HG03045 (cell line): ENCODE results near the gene INF2.

ENCODE experiments used
- ATAC-seq: cut with Tn5 transposase; IDR thresholded peaks from one replicate; pipeline ENCODE4 v1.9.1; 2021; ENCODE audit warnings: mild to moderate bottlenecking, moderate library complexity; ENCODE audit not compliant: unreplicated experiment

The INF2 gene

DNA sequence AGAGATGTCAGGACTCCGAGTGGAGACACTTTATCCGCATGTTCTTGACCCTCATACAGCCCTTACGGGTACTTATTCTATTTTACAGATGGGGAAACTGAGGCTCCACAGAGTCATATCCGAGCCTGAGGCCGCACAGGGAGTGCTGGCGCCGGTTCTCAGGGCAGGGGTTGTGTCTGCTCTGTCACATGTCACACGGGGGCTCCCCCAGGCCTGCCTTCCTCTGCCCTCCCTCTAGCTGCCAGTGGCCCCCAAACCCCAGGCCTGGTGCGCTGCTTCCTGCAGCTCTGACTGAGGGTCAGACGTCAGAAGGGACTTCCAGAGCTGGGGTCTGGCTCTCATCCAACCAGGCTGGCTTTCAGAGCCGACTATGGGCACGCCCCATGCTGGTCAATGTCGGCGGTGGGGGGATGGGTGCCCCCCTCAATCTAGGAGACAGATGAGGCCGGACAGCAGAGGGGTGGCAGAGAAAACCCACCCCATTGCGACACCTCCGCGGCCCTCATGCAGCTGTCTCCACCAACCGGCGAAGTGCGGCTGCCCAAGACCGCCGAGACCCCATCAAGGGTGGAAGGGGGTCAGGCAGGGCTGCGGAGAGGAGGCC is 811 bp upstream of the INF2 start:
- ATAC-seq = no peak

DNA sequence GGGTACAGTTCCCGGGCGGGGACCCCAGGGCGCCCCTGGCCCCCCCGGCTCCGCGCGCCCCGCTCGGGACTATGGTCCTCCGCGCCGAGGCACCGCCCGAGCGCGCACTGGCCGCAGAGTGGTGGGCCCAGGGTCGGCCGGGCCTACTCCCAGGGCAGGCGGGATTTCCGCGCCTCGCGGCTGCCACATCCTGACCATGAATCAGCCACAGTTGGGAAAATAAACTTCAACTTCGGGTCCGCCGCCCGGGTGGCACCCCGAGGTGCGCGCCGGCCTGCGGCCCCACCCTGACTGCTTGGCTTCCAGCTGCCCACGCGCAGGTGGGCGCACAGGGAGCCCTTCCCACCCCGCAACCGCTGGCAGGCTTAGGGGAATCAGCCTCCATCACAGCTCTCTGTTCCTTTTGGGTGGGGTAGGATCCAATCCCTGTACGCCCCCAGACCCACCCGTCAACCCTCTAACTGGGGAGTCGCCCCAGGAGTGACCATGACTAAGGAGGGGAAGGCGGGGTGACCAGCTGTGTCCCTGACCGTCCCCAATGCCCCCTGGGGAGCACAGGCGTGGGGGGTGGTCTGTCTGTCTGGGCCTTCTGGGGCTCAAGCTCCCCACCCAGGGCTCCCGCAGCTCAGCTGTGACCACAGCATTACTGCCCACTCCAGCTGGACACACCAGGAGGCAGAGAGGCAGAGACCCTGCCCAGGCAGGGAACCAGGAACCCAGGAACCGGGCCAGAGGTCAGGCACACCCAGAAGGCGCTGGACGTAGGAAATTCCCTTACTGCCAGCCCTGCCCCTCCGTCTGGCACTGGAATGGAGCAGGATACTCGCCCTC is 678 bp downstream of the INF2 start:
- ATAC-seq = peak; percentile 22

GRCh38 chr14:104690861-104691455 is 1.5 kb downstream of the INF2 start:
- no peak for ATAC-seq

- no peak for ATAC-seq
Measured at GRCh38 chr14:104691546-104692260, 2.3 kb downstream of the INF2 start.

- ATAC-seq = no peak
Measured at GRCh38 chr14:104692261-104692938, 3.0 kb downstream of the INF2 start.

DNA sequence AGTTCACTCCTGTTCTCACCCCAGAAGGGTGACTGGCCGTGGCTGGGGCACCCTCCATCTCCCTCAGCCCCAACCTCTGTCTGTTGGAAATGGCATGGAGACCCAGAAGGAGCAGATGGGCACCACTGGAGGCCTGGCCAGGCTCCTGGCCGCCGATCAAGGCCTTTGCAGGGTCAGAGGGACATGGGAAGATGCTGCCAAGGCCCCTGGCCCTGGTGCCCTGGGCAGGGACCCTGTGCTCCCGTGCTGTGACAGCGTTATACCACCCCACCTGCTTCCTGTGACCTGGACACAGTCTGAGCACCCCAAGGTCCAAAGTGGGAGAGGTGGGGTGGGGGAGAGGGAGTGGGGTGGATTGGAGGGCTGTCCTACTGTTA is 3.5 kb downstream of the INF2 start:
- no peak for ATAC-seq

- no peak for ATAC-seq
Measured at GRCh38 chr14:104693482-104694431, 4.3 kb downstream of the INF2 start.

- ATAC-seq = no peak
Measured at GRCh38 chr14:104694475-104694950, 5.1 kb downstream of the INF2 start.

- ATAC-seq = no peak
Measured at GRCh38 chr14:104694991-104695659, 5.7 kb downstream of the INF2 start.

GRCh38 chr14:104695660-104696000 is 6.2 kb downstream of the INF2 start:
- ATAC-seq = no peak

DNA sequence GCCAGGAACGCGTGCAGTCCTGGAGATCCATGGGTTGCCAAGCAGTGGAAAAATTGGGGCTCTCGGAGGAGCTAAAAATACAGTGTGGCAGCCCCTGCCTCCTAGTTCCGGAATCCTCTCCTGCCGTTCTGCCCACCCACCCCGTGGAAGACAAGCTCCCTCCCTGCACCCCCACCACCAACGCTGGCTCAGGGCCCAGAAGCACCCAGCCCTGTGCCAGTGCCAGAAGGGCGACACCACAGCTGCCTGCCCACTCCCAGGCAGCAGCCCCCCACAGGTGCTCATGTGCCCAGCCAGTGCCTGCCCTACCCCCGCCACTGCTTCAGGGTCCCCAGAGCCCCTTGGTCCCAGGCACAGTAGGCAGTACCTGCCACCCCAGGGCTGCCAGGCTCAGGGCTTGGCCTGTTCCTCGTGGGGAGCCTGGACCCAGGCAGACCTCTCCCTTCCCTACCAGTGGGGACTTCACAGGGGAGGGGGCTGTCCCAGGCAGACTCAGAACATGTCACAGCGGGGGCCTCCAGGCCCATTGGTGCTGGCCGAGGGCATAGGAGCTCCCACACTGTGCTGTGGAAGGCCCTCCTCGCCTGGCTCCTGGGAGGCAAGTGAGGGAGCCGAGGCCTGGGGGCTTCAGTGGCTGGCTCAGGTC is 7.4 kb downstream of the INF2 start:
- no peak for ATAC-seq

DNA sequence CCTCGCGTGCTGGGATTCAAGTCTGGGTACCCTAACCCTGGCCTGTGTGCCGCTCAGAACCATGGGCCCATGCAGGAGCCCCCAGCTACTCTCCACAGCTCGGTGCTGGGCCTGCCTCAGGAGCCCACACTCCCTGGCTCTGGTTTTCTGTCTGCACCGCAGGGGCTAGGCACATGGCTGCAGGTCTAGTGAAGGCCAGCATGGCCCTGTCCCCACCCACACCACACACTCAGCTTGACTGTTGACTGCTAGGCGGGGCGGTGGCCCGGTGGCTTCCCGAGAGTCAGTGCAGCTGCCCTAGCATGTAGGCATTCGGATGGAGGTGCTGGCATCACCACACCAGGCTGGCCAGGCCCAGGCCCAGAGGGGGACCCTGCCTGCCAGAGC is 7.9 kb downstream of the INF2 start:
- ATAC-seq = no peak

GRCh38 chr14:104697892-104698583 is 8.6 kb downstream of the INF2 start:
- ATAC-seq = no peak

- no peak for ATAC-seq
Measured at GRCh38 chr14:104698688-104699425, 9.4 kb downstream of the INF2 start.

DNA sequence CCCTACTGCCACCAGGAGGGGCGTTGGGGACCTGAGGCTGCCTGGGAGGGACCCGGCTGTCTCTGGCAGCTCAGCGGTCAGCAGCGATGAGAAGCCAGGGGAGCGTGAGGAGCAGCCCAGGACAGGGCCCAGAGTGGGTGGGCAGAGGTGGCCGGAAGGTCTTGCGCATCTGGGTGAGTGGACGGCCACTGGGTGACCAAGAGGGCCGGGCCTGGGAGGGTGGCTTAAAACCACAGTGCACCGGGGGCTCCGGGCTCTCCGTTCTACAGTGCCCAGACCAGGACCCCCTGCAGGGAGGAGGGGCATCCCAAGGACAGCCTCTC is 10.0 kb downstream of the INF2 start:
- ATAC-seq = no peak

DNA sequence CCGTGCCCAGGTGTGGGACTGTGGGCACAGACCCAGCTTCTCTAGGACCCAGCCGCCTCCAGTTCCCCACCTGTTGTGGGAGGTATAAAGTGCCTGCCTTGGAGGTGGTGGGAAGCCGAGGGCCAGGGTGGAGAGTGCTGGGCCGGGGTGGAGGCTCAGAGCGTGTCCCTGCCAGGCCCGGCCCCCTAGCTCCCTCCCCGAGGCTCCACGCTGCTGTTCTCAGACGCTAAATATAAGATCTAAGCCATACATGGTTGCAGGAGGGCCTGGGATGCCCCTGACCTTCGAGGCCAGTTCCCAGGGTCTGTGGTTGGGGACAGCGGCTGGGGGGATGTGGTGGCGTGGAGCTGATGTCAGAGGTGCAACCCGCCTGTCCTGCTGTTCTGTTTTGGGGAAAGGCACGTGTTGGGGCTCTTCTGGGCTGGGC is 10.8 kb downstream of the INF2 start:
- no peak for ATAC-seq

GRCh38 chr14:104700747-104701217 is 11.4 kb downstream of the INF2 start:
- ATAC-seq = no peak
